NCI-H774 (cell line): Measurements from ENCODE around the gene EDAR.
A peak's percentile ranks its signal among the peaks of the same experiment; 100 is the strongest.

ENCODE experiments used
- DNase-seq: peaks from one replicate; lab custom pipeline; 2025; lab: John Stamatoyannopoulos, UW

The EDAR gene

GRCh38 chr2:108988796-108989713, at the start of gene EDAR:
TSS of gene EDAR (minus strand) at chr2:108989220. CDS start at chr2:108931014, 58,206 bp downstream.
- DNase-seq, result peak; percentile 39

GRCh38 chr2:109033171-109033570, 44.2 kb upstream of the EDAR start:
- DNase-seq, result no peak

GRCh38 chr2:109032229-109032820, 43.3 kb upstream of the EDAR start:
- no peak for DNase-seq

GRCh38 chr2:109031476-109032228, 42.6 kb upstream of the EDAR start:
- no peak for DNase-seq

- no peak for DNase-seq
Measured at GRCh38 chr2:109030870-109031475, 42.0 kb upstream of the EDAR start.

GRCh38 chr2:109029490-109030201, 40.6 kb upstream of the EDAR start:
- no peak for DNase-seq

- no peak for DNase-seq
Measured at GRCh38 chr2:109028738-109029489, 39.9 kb upstream of the EDAR start.

- no peak for DNase-seq
Measured at GRCh38 chr2:109028277-109028676, 39.3 kb upstream of the EDAR start.

GRCh38 chr2:109027702-109028101, 38.7 kb upstream of the EDAR start:
- DNase-seq, result no peak

GRCh38 chr2:109024477-109024876, 35.5 kb upstream of the EDAR start:
- no peak for DNase-seq

- DNase-seq, result no peak
Measured at GRCh38 chr2:109021895-109022300, 32.9 kb upstream of the EDAR start.

GRCh38 chr2:109020217-109020637, 31.2 kb upstream of the EDAR start:
- DNase-seq, result no peak

- DNase-seq, result no peak
Measured at GRCh38 chr2:109018452-109018851, 29.4 kb upstream of the EDAR start.

- no peak for DNase-seq
Measured at GRCh38 chr2:109017017-109017416, 28.0 kb upstream of the EDAR start.

- DNase-seq, result no peak
Measured at GRCh38 chr2:109016376-109016775, 27.4 kb upstream of the EDAR start.

- DNase-seq, result no peak
Measured at GRCh38 chr2:109014476-109014875, 25.5 kb upstream of the EDAR start.

- no peak for DNase-seq
Measured at GRCh38 chr2:109013051-109013450, 24.0 kb upstream of the EDAR start.

- no peak for DNase-seq
Measured at GRCh38 chr2:109009920-109010610, 21.0 kb upstream of the EDAR start.

- DNase-seq, result no peak
Measured at GRCh38 chr2:109006971-109007370, 18.0 kb upstream of the EDAR start.

GRCh38 chr2:109005686-109006204, 16.7 kb upstream of the EDAR start:
- no peak for DNase-seq
